OCI-LY7 (cell line): ENCODE measurements around the gene PARP2.

Source experiments
- CTCF ChIP-seq: fragments of 200-600 bp; sonication (generic); conservative IDR thresholded peaks from 2 replicates; pipeline ENCODE4 v1.5.1; 2014; ENCODE audit warnings: mild to moderate bottlenecking, antibody characterized with exemption, low read length, moderate library complexity, mixed read lengths
- EZH2phosphoT487 ChIP-seq: fragments of 200-600 bp; sonication (generic); IDR thresholded peaks from 2 replicates; pipeline ENCODE4 v1.6.1; 2018; ENCODE audit warnings: low read depth, borderline replicate concordance, mild to moderate bottlenecking, mixed run types, antibody characterized with exemption, low read length, moderate library complexity, mixed read lengths

- TF ChIP-seq CTCF: no peak
- no peak for TF ChIP-seq EZH2phosphoT487
Observed at GRCh38 chr14:20375471-20375870, 32.0 kb downstream of the PARP2 start.
